GM18508 (cell line): Measurements from ENCODE around the gene CCDC40.
"Not testable (repeated sequence)": the region's sequence is repeated elsewhere in the genome, so short reads cannot be mapped to it uniquely, and the experiment has no call there.

Source experiments
- ATAC-seq: cut with Tn5 transposase; IDR thresholded peaks from one replicate; pipeline ENCODE4 v1.9.1; 2021; ENCODE audit warnings: moderate number of reproducible peaks; ENCODE audit not compliant: insufficient read depth, unreplicated experiment

The CCDC40 gene, protein sequence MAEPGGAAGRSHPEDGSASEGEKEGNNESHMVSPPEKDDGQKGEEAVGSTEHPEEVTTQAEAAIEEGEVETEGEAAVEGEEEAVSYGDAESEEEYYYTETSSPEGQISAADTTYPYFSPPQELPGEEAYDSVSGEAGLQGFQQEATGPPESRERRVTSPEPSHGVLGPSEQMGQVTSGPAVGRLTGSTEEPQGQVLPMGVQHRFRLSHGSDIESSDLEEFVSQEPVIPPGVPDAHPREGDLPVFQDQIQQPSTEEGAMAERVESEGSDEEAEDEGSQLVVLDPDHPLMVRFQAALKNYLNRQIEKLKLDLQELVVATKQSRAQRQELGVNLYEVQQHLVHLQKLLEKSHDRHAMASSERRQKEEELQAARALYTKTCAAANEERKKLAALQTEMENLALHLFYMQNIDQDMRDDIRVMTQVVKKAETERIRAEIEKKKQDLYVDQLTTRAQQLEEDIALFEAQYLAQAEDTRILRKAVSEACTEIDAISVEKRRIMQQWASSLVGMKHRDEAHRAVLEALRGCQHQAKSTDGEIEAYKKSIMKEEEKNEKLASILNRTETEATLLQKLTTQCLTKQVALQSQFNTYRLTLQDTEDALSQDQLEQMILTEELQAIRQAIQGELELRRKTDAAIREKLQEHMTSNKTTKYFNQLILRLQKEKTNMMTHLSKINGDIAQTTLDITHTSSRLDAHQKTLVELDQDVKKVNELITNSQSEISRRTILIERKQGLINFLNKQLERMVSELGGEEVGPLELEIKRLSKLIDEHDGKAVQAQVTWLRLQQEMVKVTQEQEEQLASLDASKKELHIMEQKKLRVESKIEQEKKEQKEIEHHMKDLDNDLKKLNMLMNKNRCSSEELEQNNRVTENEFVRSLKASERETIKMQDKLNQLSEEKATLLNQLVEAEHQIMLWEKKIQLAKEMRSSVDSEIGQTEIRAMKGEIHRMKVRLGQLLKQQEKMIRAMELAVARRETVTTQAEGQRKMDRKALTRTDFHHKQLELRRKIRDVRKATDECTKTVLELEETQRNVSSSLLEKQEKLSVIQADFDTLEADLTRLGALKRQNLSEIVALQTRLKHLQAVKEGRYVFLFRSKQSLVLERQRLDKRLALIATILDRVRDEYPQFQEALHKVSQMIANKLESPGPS

DNA sequence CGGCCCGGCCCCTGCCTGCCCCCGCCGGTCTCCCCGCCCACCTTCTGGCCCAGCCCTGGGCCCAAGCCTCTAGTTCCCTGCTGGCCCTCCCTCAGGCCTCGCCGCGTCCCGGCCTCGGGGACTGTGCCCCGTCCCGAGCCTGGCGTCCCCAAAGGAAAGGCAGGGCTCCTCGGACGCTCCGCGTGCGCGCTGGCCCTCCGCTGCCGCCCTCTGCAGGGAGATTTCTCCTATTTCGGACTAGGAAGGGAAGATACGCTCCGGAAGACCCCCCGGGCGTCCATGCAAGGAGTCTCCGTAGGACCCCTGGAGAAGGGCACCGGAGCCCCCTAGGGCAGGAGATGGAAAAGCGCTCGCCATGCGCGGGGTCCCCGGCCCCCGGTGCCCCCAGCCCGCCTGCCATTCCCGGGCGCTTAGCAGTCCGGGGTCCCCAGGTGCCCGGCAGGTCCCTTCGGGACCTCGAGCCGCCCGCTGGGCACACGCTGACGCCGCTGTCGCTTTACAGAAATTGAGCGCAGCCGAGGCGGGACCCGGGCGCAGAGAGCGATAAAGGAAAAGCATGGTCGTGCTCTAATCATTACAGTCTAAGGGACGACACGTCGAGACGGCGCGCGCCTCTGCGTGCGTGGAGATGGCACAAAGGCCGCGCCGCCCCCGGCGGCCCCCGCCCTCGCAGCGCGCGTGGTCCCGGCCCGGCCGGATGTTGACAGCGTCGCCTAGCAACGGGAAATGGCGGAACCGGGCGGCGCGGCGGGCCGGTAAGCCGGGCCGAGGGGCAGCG lies at the start of gene CCDC40:
Gene CCDC40 (plus strand): TSS at position 706 of the 778 bp plus-strand sequence. CDS start 21 bp downstream, at position 727.
- ATAC-seq, result no peak

- no peak for ATAC-seq
Measured at GRCh38 chr17:79987187-79987934, 49.1 kb upstream of the CCDC40 start.

DNA sequence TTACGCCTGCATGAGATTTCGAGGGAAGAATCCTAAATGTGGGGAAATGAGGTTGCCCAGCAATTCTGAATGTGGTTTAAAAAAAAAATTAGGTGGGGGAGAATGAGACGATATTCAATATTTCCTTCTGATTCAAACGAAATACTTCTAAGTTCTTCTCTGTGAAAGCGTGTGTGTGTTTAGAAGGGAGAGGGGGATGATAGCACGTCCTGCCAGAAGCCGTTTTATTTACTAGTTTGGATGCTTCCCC lies 48.6 kb upstream of the CCDC40 start:
- no peak for ATAC-seq

GRCh38 chr17:79988185-79988971 lies 48.1 kb upstream of the CCDC40 start:
- no peak for ATAC-seq

DNA sequence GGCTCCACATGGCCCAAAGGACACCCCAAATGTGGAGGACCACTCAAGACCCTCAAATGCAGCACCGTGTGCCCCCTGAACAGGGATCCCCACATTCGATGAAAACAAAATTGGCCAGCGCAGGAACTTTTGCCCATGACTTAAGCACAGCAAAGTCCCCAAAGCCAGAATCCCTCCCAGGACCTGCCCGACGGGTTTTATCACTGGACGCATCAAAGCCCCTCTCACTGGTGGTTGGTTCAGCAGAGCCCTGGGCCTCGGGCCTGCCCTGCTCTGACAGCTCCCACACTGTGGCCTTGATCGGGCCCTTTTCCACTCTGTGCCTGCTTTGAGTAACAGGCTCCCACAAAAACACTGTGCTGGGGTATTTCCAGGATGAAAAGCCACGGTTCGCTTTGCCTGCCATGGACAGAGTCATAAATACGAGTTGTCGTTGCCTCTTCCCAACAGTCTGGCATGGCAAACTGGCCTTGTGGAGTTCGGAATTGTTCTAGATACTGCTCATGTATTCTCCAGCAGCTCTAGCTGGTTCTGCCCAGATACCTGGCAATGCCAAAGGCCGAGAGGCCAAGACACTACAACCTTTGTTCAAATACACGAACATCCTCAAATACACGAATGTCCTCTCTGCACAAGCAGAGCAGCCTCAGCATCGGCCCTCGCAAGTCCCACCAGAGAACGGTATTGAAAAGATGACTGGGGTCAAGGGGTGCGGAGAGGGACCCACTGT lies 47.2 kb upstream of the CCDC40 start:
- no peak for ATAC-seq

DNA sequence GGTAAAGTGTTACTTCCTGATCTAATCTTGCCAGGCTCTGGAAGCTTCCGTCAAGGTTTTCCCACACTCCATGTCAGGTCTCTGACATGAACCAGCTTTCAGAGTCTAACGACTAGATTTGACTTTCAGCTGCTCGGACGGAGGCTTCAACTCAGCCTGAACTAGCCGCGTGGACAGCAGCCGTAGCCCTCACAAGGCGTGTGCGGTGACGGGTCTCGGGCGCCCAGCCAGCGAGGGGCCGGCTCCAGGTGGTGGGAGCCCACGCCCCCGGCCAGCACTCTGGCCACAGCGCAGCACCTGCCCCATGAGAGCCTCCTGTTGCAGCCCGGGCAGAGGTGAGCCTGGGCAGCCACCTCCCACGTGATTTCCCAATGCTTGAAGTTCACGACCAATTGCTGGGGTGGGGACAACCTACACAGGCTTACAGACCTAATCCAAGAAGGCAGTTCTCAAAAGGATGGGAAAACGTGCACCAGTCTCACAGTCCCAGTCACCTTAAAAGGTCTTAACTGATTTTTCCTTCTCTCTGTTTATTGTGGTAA lies 46.3 kb upstream of the CCDC40 start:
- no peak for ATAC-seq

- ATAC-seq, result no peak
Measured at GRCh38 chr17:79990704-79991103, 45.7 kb upstream of the CCDC40 start.

DNA sequence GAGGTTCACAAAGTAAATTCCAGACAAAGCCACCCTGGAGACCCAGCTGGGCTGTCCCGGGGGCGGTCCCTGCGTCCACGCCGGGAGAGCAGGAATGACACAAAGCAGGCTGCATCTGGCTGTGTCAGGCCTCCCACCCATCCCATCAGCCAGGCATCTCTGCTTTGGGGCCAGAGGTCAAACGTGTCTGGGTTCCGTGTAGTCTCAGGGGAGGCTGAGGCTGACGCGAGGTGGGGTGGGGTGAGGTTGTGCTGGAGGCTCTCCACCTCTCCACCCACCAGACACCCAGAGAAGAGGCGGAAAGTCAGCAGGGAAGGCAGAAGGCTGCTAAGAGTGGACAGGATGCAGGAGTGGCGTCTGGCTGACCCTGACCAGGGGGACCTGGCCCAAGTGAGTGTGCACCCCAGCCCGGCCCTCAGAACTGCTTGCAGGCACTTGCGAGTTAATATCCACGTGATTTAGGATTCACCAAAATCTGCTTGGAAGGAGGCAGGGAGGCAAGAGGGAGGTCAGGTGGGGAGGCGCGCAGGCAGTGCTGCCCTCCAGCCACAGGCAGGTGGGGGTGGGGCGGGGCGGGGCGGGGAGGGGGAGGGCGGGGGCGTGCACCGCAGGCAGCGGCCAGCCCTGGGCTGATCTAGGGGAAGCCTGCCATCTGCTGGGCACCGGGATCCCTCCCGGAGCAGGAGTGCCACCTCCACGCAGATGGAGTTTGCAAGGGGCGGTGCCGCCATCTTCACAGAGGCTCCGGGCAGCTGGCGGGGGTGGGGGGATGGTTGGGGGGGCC lies 45.1 kb upstream of the CCDC40 start:
- ATAC-seq, result no peak

- no peak for ATAC-seq
Measured at GRCh38 chr17:79991924-79992648, 44.4 kb upstream of the CCDC40 start.

GRCh38 chr17:79992649-79993389 lies 43.6 kb upstream of the CCDC40 start:
- ATAC-seq, result no peak

DNA sequence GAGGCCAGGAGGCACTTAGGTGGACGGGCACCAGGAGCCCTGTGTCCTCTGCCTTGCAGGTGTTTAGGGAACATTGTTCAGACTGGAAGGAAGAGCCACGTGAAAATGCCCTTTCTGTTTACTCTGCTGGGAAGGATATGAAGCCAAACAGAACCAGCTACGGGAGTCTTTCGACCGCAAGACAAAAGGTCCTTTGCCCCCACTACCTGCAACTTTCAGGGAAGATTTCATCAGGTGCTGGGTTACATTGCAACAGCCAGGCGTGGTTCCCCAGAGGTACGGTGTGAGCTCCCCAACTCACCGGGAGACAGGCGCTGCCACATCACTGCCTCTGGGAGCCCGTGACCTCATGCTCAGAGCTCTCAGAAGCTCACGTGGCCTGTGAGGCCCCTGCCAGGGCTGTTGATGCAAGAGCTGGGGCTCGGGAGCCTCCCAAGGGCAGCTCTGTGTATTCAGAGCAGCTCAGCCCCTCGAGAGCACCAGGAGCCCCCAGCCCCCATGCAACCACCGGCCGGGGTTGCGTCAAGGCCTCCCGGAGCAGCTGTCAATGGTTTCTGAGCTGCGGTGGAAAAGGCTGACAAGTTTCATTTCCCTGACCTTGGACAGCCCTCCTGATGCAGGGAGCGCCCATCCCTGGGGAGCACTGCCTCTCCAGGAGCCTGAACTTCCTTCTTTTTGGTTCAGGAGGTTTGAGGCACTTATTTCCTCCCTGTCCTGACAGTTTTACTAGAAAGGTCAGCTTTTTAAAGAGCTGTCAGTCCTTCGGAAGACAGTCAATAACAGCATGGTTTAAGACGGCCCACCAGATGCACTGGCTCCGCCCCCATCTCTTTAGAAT lies 42.8 kb upstream of the CCDC40 start:
- ATAC-seq, result no peak

DNA sequence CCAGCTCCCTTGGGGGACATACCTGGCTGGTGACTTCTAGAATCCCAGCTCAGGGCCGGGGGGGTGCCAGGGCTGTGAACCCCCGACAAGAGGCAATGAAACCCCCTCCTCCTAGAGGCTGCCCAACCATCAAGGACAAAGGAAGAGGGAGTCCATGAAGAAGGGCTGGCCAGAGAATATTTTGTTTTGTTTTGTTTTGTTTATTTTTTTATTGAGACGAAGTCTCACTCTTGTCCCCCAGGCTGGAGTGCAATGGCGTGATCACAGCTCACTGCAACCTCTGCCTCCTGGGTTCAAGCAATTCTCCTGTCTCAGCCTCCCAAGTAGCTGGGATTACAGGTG lies 42.2 kb upstream of the CCDC40 start:
- not testable (repeated sequence) for ATAC-seq

GRCh38 chr17:79994602-79995001 lies 41.8 kb upstream of the CCDC40 start:
- ATAC-seq, result no peak

DNA sequence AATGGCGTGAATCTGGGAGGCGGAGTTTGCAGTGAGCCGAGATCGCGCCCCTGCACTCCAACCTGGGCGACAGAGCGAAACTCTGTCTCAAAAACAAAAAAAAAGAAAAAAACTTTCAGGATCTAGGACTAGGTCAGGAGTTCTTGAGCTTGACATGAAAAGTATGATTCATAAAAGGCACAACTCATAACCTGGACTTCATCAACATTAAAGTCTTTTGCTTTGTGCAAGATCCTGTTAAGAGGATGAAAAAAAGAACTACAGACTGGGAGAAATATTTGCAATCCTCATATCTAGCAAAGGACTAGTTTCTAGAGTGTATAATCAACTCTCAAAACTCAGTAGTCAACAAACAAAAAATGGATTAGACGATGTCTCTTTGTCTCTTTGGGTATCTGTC lies 40.7 kb upstream of the CCDC40 start:
- no peak for ATAC-seq

GRCh38 chr17:79996291-79996690 lies 40.2 kb upstream of the CCDC40 start:
- no peak for ATAC-seq
